ENCODE data around the gene ZNF786. TPM values are rescaled to one million over a fixed set of nuclear protein-coding genes. Genes with fewer than 3 reads are reported as not detected.

ZNF786 gene
- total RNA-seq, 1 donor from 2014 or later = 5.4 TPM

DNA sequence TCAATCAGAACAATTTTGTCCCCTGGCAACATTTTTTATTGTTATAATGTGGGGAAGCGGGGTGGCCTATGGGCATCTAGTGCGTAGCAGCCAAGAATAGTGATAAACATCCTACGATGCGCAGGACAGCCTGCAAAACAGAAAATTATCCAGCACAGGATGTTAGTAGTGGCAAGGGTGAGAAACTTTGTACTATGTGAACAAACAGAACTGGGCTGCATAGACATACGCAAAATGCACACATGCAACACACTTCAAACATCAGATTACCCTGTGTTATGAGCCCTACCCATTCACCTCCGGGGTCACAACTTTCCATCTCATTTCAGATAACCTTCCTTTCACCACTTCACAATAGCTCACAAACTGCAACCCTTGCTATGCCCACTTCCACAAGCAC is 3.1 kb downstream of the ZNF786 start:
- ATAC-seq = no peak
- H3K4me1 ChIP-seq = peaks cover 20% of the 10 kb centered on the region
- H3K9me3 ChIP-seq = no peaks in the 10 kb centered on the region
- intact Hi-C loops (cut with DNase I) = no loop called here
- no peak for TF ChIP-seq CTCF (IDR thresholded peaks at IDR 0.05)
- H3K4me3 ChIP-seq = no peak overlapping the region
- H3K36me3 ChIP-seq = no peaks in the 10 kb centered on the region
- no peak overlapping the region for H3K27ac ChIP-seq
- no peak for DNase-seq
- H3K27me3 ChIP-seq (ENCODE audit: low read depth) = no peaks in the 10 kb centered on the region

DNA sequence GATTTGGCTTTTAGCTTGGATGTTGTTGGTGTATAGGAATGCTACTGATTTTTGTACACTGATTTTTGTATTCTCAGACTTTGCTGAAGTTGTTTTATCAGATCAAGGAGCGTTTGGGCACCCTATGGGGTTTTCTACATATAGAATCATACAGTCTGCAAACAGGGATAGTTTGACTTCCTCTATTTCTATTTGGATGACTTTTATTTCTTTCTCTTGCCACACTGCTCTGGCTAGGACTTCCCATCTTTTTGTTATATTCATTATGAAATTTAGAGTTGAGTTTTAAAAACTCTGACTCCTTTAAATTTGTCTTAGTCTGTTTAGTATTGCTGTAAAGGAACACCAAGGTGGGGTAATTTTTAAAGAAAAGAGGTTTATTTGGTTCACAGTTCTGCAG is 4.7 kb downstream of the ZNF786 start:
- Histone ChIP-seq H3K27ac (no peak overlapping the region), H3K4me3 (no peak overlapping the region), H3K4me1 (peaks cover 13% of the 10 kb centered on the region), H3K27me3 (ENCODE audit: low read depth) (no peaks in the 10 kb centered on the region), H3K36me3 (no peaks in the 10 kb centered on the region), H3K9me3 (no peaks in the 10 kb centered on the region)
- no peak for ATAC-seq
- no peak for DNase-seq
- no peak for TF ChIP-seq CTCF (IDR thresholded peaks at IDR 0.05)
- intact Hi-C loops (cut with DNase I) = no loop called here

GRCh38 chr7:149084407-149084806 is 6.1 kb downstream of the ZNF786 start:
- intact Hi-C loops (cut with DNase I) = no loop called here
- DNase-seq (no peak), ATAC-seq (no peak)
- Histone ChIP-seq H3K27me3 (ENCODE audit: low read depth) (no peaks in the 10 kb centered on the region), H3K9me3 (no peaks in the 10 kb centered on the region), H3K27ac (no peak overlapping the region), H3K4me3 (no peak overlapping the region), H3K4me1 (peaks cover 7% of the 10 kb centered on the region), H3K36me3 (no peaks in the 10 kb centered on the region)
- TF ChIP-seq CTCF (IDR thresholded peaks at IDR 0.05) = no peak

- Histone ChIP-seq H3K4me1 (no peaks in the 10 kb centered on the region), H3K36me3 (peaks cover 4% of the 10 kb centered on the region), H3K9me3 (no peaks in the 10 kb centered on the region), H3K27me3 (ENCODE audit: low read depth) (no peaks in the 10 kb centered on the region), H3K27ac (no peak overlapping the region), H3K4me3 (no peak overlapping the region)
- TF ChIP-seq CTCF (IDR thresholded peaks at IDR 0.05) = no peak
- ATAC-seq = no peak
- DNase-seq = no peak
- intact Hi-C loops (cut with DNase I) = no loop called here
Observed at GRCh38 chr7:149081914-149082313, 8.6 kb downstream of the ZNF786 start.

DNA sequence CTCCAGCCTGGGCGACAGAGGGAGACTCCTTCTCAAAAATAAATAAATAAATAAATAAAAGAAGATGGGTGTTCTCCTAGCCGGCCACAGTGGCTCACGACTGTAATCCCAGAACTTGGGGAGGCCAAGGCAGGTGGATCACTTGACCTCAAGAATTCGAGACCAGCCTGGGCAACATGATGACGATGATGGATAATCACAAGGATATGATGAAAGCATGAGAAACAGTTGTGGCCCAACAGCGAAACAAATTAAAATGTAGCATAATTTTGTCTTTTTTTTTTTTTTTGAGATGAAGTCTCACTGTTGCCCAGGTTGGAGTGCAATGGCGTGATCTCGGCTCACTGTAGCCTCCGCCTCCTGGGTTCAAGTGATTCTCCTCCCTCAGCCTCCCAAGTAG is 12.9 kb downstream of the ZNF786 start:
- no peaks in the 10 kb centered on the region for H3K27me3 ChIP-seq (ENCODE audit: low read depth)
- no peaks in the 10 kb centered on the region for H3K4me1 ChIP-seq
- no peaks in the 10 kb centered on the region for H3K9me3 ChIP-seq
- TF ChIP-seq CTCF (IDR thresholded peaks at IDR 0.05) = no peak
- DNase-seq = no peak
- H3K27ac ChIP-seq = no peak overlapping the region
- no peak overlapping the region for H3K4me3 ChIP-seq
- peaks cover 19% of the 10 kb centered on the region for H3K36me3 ChIP-seq
- ATAC-seq = no peak
- intact Hi-C loops (cut with DNase I) = no loop called here

GRCh38 chr7:149075286-149075685 is 15.2 kb downstream of the ZNF786 start:
- no peaks in the 10 kb centered on the region for H3K9me3 ChIP-seq
- H3K27ac ChIP-seq = no peak overlapping the region
- H3K27me3 ChIP-seq (ENCODE audit: low read depth) = no peaks in the 10 kb centered on the region
- no peak for ATAC-seq
- peaks cover 42% of the 10 kb centered on the region for H3K36me3 ChIP-seq
- DNase-seq = no peak
- no peaks in the 10 kb centered on the region for H3K4me1 ChIP-seq
- intact Hi-C loops (cut with DNase I) = no loop called here
- H3K4me3 ChIP-seq = no peak overlapping the region
- TF ChIP-seq CTCF (IDR thresholded peaks at IDR 0.05) = no peak
